ENCODE data around the gene MS4A4E.
"Not testable (repeated sequence)": the region's sequence is repeated elsewhere in the genome, so short reads cannot be mapped to it uniquely, and the experiment has no call there.

MS4A4E gene

GRCh38 chr11:60170566-60170965, 72.4 kb downstream of the MS4A4E start:
- DNase-seq, result no peak

- DNase-seq, result peak in 1 of 2 experiments; percentile 45
Observed at GRCh38 chr11:60169264-60169915, 73.5 kb downstream of the MS4A4E start.

DNA sequence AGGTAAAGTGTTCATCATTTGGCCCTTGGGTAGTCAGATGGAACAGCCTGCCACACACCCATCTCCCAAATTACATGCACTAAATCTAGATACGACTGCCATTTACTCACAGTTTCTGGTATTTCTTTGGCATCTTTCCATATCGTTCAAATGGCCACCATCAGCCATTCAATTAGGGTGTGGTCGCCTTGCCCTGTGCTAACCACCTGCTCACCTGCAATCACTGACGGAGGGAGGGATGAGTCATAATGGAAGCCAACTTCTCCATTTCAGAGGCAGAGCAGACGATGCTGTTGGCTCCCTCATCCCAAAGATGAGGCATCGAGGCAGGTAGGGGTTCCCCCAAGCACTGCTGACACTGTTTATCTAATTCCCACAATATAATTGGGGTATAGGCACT, 74.6 kb downstream of the MS4A4E start:
- no peak for DNase-seq

- DNase-seq, result no peak
Observed at GRCh38 chr11:60165951-60166350, 77.0 kb downstream of the MS4A4E start.

GRCh38 chr11:60165538-60165937, 77.4 kb downstream of the MS4A4E start:
- DNase-seq, result no peak

GRCh38 chr11:60164550-60165075, 78.3 kb downstream of the MS4A4E start:
- DNase-seq, result no peak

DNA sequence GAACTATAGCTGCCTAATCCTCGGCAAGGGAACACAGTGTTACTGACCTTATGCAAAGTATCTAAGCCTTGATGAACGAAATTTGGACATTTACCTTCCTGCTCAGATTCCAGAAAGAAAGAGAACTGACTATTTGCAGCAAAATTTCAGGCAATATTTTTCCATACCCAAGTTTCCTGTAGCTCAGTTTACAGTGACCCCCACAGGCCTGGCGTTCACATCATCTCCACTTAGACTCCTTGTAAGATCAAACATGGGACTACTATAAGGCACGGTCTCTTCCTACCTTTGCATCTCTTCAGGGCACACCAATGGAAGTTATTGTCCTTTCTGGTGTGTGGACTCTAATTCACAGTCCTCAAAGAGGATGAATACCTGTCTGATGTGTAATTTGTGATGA, 81.2 kb downstream of the MS4A4E start:
- DNase-seq, result no peak

- DNase-seq, result no peak
Observed at GRCh38 chr11:60161107-60161506, 81.8 kb downstream of the MS4A4E start.

- no peak for DNase-seq
Observed at GRCh38 chr11:60159868-60160267, 83.1 kb downstream of the MS4A4E start.

DNA sequence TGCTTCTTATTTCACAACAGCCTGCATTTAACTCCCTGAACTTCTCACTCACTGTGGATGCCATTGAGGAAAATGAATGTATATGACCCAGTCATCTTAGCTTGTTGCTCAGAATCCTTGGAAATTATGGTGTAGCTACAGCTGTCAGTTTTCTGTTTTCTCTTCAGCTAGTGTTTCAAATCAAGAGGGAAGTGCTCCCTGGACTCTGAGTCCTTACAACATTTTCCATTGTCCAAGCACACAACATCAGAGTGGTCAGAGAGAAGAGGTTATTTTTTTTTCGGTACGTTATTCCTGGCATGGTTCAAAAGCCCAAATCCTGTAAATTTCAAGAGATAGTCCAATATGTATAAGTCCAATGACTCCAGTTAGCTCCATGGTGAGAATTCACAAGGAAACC, 83.7 kb downstream of the MS4A4E start:
- DNase-seq, result no peak

DNA sequence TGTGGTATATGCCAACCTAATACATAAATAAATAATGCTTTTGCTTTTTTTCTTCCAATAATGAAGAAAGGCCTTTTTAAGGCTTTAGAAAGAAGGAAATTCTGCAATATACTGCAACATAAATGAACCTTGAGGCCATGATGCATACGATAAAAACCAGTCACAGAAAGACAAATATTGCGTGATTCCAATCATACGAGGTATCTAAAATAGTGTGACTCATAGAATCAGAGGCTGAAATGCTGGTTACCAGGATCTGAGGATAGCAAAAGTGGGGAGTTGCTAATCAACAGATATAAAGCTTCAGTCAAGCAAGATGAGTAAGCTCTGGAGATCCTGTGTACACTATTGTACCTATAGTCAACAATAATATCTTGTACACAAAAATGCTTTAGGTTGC, 84.3 kb downstream of the MS4A4E start:
- no peak for DNase-seq

GRCh38 chr11:60155931-60156330, 87.0 kb downstream of the MS4A4E start:
- no peak for DNase-seq

- not testable (repeated sequence) for DNase-seq
Observed at GRCh38 chr11:60152727-60153126, 90.2 kb downstream of the MS4A4E start.

- DNase-seq, result no peak
Observed at GRCh38 chr11:60150279-60150678, 92.7 kb downstream of the MS4A4E start.
